GM19240 (cell line): Measurements from ENCODE around the gene SLC27A2.
"Not testable (repeated sequence)": the region's sequence is repeated elsewhere in the genome, so short reads cannot be mapped to it uniquely, and the experiment has no call there.

ENCODE experiments used
- DNase-seq: peaks from one replicate; pipeline ENCODE4 v3.0.0; 2011; ENCODE audit warnings: low spot score; ENCODE audit not compliant: insufficient read length

SLC27A2 gene

GRCh38 chr15:50163719-50164410, 18.1 kb upstream of the SLC27A2 start:
- DNase-seq, result no peak

- DNase-seq, result no peak
Measured at GRCh38 chr15:50164458-50164857, 17.5 kb upstream of the SLC27A2 start.

GRCh38 chr15:50166216-50166615, 15.8 kb upstream of the SLC27A2 start:
- no peak for DNase-seq

- DNase-seq, result no peak
Measured at GRCh38 chr15:50167110-50167509, 14.9 kb upstream of the SLC27A2 start.

- no peak for DNase-seq
Measured at GRCh38 chr15:50168379-50168778, 13.6 kb upstream of the SLC27A2 start.

- no peak for DNase-seq
Measured at GRCh38 chr15:50168783-50169411, 13.1 kb upstream of the SLC27A2 start.

- not testable (repeated sequence) for DNase-seq
Measured at GRCh38 chr15:50172360-50172895, 9.6 kb upstream of the SLC27A2 start.

- DNase-seq, result no peak
Measured at GRCh38 chr15:50176869-50177268, 5.1 kb upstream of the SLC27A2 start.

GRCh38 chr15:50180091-50180490, 1.9 kb upstream of the SLC27A2 start:
- no peak for DNase-seq

GRCh38 chr15:50180582-50180981, 1.4 kb upstream of the SLC27A2 start:
- DNase-seq, result no peak

- no peak for DNase-seq
Measured at GRCh38 chr15:50181201-50181968, 611 bp upstream of the SLC27A2 start.

GRCh38 chr15:50182219-50183013, 420 bp downstream of the SLC27A2 start:
- DNase-seq, result no peak

- DNase-seq, result no peak
Measured at GRCh38 chr15:50183112-50183794, 1.3 kb downstream of the SLC27A2 start.

- no peak for DNase-seq
Measured at GRCh38 chr15:50184863-50185504, 3.0 kb downstream of the SLC27A2 start.

GRCh38 chr15:50186090-50186489, 4.1 kb downstream of the SLC27A2 start:
- no peak for DNase-seq

- DNase-seq, result no peak
Measured at GRCh38 chr15:50186752-50187151, 4.8 kb downstream of the SLC27A2 start.

- DNase-seq, result no peak
Measured at GRCh38 chr15:50187525-50187924, 5.5 kb downstream of the SLC27A2 start.

GRCh38 chr15:50187997-50188396, 6.0 kb downstream of the SLC27A2 start:
- no peak for DNase-seq

GRCh38 chr15:50188793-50189192, 6.8 kb downstream of the SLC27A2 start:
- DNase-seq, result not testable (repeated sequence)

GRCh38 chr15:50189633-50190032, 7.6 kb downstream of the SLC27A2 start:
- no peak for DNase-seq
